GM21528 (cell line): ENCODE results near the gene WDFY2.
"Not testable (repeated sequence)": the region's sequence is repeated elsewhere in the genome, so short reads cannot be mapped to it uniquely, and the experiment has no call there.

ENCODE experiments used
- ATAC-seq: cut with Tn5 transposase; IDR thresholded peaks from one replicate; pipeline ENCODE4 v1.9.1; 2021; ENCODE audit warnings: mild to moderate bottlenecking, moderate library complexity; ENCODE audit not compliant: unreplicated experiment, low FRiP score

WDFY2 gene

DNA sequence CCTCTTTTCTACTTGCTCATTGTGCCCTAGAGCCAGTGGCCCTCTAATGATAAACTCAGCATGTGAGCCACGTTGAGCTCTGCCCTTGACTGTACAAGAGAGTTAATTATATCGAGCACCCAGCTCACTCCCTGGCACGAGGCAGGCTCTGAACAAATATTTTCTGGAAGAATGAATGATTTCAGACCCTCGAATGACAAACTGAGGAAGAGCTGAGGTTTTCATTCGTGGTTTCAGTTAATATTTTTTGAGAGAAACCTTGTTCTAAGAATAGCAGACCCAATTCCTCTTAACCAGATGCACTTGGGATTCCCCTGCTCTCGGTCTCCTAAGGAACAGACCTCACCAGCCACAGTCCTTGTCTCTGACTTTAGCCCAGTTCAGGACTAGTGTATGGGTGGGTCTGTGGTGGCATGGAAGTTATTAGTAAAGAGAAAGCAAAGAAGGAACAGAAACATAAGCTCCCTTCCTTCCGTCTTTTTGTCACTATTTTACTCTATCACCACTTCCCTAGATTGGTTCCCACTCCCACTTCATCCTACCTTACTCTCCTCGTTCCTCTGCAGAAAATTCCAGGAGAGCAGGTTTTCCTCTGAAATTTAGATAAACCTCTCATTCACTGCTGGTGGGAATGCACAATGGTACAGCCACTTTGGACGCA, 22.1 kb upstream of the WDFY2 start:
- ATAC-seq, result peak; percentile 76

DNA sequence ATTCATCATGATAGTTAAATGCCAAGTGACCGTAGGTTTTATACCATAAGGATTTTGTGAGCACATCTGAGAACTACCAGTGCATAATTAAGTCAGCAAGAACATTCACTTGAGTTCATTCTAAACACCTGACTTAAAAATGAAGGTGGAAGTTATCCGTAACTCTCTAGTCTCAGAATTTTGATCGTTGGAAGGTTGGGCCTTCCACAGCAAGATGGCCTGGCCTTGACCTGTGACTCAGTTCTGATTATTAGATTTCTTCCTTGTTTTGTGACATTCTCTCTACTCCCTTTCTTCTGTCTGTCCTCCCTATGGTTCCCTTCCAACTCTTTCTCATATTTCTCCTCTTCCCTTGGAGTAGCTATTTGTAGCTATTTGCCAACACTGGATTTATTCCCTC, 20.0 kb upstream of the WDFY2 start:
- ATAC-seq, result no peak

- ATAC-seq, result no peak
Observed at GRCh38 chr13:51564671-51565070, 19.6 kb upstream of the WDFY2 start.

GRCh38 chr13:51569001-51569400, 15.3 kb upstream of the WDFY2 start:
- not testable (repeated sequence) for ATAC-seq

GRCh38 chr13:51576754-51577153, 7.5 kb upstream of the WDFY2 start:
- no peak for ATAC-seq

- no peak for ATAC-seq
Observed at GRCh38 chr13:51577690-51578089, 6.6 kb upstream of the WDFY2 start.

- ATAC-seq, result no peak
Observed at GRCh38 chr13:51579676-51580075, 4.6 kb upstream of the WDFY2 start.

- ATAC-seq, result no peak
Observed at GRCh38 chr13:51581148-51581820, 3.0 kb upstream of the WDFY2 start.

DNA sequence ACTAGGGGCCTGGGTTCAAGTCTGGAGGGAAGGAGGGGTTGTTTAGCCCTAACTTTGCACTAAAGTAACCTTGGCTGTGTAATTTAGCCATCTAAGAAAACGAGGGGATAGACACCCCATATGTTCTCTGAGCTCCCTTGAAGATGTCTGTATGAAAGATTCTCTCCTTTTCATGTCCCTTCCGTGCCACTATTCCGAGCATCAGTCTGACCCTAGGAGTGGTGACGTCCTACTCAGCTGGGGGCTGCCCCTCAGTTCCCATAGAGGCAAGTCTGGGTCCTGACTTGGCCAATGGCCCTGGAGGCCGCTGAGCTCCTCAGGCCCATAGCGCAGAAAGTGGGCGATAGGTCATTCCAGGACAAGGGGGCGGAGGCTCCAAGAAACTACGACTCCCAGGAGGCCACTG, 790 bp upstream of the WDFY2 start:
- no peak for ATAC-seq

DNA sequence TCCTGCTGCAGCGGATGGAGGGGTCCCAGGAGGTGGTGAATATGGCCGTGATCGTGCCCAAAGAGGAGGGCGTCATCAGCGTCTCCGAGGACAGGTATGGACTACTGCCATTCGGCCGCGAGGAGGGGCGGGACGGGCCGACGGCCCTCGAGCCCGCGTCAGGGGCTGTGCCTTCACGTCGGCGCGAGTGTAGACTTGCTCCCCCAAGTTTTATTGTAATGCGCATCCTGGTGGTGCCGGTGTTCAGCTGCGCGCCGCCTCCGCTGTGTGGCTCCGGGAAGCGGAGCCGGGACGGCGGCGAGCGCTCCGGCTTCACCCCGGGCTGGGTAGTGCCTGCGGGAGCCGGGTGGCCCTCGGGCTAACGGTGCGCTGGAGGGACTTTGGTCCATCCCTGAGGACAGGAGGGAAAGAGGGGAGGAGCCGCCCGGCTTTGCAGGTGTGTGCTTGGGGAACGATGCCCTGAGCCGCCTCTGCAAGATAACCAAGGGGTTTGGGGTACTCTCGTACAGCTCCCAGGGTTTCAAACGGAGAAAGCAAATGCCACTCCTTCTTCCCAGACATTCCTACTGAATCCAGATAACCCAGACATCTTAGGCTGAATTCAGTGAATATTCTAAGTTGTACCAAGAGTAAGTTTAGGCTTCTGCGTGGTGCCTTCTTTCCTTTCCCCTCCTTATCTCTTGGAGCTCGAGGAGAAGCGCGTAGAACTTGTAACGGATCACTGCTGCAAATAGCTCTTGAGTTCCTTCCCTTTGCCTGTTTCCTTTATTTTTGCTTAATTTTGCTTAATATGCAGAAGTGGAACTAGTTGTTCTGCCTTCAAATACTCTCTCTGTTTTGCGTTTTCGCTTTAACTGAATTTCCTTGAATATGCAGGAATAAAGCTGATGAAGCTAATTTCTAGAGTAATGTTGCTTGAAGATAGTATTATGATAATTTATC, 740 bp downstream of the WDFY2 start:
- ATAC-seq, result peak; percentile 42

- ATAC-seq, result no peak
Observed at GRCh38 chr13:51585696-51586095, 1.4 kb downstream of the WDFY2 start.

GRCh38 chr13:51587372-51587771, 3.1 kb downstream of the WDFY2 start:
- ATAC-seq, result no peak

DNA sequence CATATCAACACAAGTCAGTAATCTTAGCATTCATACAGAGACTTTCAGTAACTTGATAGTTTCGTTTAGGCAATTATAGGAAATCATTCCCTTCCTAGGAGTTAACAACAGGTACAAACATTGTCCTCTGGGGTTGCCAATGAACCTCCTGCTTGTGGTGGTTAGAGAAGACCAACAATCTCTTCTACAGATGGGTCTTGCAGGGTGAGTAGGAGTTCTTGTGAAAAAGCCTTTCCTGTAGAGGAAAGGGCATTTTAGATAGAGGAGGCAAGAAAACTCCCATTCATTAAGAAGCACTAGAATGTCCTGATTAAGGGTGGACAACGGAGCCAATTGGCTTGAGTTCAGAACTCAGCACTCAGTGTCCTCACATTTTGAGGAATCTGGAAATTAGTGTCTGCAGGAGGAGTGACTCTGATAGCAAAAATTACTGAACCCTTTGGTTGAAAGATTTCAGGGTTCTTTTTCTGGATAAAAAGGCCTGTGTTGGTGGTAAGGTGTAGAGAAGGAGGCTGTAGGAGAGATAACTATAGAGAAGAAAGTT, 4.2 kb downstream of the WDFY2 start:
- no peak for ATAC-seq

- ATAC-seq, result no peak
Observed at GRCh38 chr13:51589793-51590192, 5.5 kb downstream of the WDFY2 start.

GRCh38 chr13:51590231-51590970, 6.1 kb downstream of the WDFY2 start:
- no peak for ATAC-seq

DNA sequence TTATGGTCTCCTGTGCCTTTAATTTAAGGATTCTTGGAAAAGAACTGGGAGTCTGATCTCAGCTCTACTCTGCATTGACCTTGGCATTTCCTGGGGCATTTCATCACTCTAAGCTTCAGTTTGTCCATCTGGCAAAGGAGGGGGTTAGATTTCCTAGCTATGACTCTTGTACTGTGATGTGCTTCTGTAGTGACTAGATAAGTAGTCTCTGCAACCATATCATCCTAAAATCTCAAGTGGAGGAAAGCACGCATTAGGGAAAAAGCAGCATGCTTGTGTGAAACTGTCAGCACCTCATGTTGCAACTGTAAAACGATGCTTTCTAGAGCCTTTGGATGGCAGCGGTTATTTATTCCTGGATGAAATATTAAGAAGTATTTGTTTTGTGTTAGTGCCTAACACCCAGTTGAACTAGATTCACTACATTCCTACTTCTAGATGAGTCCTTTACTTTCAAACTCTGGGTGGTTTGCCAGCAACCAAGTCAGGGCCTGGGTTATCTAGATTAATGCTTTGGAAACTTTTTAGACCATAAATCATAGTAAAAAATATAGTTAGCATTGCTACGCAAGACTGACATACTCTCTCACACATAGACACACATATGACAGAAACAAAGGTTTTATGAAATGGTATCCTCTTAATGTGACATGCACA, 6.8 kb downstream of the WDFY2 start:
- no peak for ATAC-seq

GRCh38 chr13:51591938-51592337, 7.7 kb downstream of the WDFY2 start:
- not testable (repeated sequence) for ATAC-seq

DNA sequence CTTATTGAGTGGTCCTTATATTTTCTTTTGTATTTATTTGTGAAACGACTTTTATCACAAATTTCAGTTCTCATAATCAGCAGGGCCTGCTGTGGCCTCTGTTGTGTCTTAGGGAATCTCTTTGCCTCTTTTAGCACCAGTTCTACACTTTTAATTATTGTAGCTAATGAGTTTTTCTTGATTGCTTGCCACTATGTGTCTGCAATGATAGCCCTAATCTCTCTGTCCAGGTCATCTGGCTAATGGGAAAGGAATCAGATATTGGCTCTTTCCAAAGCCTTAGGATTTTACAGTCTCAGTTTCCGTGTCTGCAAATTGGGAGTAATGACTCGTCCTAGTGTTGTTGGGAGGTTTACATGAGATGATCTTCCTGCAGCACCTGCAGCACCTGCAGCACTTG, 10.2 kb downstream of the WDFY2 start:
- no peak for ATAC-seq

- ATAC-seq, result no peak
Observed at GRCh38 chr13:51595416-51595815, 11.2 kb downstream of the WDFY2 start.

DNA sequence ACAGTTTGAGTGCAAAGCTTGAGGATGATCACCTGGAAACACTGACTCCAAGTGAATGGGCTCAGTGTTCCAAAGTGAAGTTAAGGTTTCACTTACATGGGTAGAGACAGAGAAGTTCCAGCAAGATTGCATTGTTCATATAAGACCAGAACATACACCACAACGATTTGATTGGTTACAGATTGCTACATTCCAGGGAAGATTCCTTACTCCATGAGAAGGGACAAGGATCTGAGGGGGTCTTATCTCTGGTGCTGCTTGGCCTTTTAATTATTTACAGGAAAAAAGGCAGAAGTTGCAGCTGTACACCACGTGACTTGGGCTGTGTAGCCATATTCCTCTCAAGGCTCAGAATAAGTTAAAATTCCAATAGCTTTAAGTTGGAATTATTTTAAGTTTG, 12.3 kb downstream of the WDFY2 start:
- ATAC-seq, result no peak
